GM18507 (cell line): Measurements from ENCODE around the gene WNT3A.
A peak's percentile ranks its signal among the peaks of the same experiment; 100 is the strongest.

ENCODE experiments used
- DNase-seq: peaks from one replicate; pipeline ENCODE4 v3.0.0; 2011; ENCODE audit warnings: low read depth; ENCODE audit not compliant: insufficient read length; ENCODE audit errors: extremely low spot score
- FAIRE-seq: peaks from 2 replicates; lab custom pipeline; 2011; peaks lifted over from hg19 to GRCh38; lab: Jason Lieb, UNC

WNT3A gene

DNA sequence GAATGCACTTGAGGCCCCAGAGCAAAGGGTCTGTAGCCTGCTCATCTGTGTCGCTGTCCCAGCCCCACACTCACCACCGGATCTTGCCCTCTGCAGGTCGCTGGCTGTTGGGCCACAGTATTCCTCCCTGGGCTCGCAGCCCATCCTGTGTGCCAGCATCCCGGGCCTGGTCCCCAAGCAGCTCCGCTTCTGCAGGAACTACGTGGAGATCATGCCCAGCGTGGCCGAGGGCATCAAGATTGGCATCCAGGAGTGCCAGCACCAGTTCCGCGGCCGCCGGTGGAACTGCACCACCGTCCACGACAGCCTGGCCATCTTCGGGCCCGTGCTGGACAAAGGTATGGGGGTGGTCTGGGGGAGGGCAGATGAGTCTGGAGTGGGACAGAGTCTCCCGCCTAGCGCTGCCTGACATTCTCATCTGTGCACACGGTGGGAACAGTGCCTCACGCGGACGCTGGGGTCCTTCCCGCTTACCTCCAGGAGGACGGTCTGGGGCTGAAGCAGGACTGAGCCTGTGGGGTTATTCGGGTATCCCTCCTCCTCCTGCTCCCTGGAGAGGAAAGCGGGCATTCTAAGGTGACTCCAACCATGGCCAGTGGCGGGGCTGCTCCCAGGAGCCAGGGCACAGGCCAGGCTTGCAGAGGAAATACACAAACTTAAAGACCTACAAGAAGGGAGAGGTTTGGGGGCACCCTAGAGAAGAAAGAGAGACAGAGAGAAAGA, 15.9 kb downstream of the WNT3A start:
- DNase-seq (no peak), FAIRE-seq (no peak)

DNA sequence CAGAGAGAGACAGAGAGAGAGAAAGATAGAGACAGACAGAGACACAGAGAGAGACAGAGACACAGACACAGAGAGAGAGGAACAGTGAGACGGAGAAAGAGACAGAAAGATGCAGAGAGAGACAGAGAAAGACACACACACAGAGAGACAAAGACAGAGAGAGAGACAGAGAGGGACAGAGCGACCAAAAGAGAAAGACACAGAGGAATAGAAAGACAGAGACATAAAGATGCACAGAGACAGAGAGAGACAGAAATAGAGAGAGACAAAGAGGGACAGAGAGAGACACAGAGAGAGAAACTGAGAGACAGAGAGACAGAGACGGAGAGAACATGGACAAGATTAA, 16.5 kb downstream of the WNT3A start:
- DNase-seq (no peak), FAIRE-seq (no peak)

DNA sequence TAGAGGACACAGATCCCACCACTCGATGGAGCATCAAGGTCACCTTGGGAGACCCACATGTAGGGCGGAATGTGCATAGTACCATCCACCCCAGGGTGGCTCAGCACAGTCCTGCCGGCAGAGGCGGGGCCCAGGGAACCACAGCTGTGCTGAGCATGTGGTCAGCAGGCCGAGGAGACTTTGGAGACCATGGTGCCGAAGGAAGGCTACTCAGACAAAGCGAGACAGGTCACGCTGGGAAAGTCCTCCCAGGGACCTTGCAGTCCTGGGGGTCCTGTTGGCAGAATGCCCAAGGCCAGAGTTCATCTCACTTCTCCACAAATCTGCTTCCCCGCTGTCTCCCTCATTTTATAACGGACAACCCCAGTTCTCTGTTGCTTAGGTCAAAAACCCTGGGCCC, 22.5 kb downstream of the WNT3A start:
- no peak for FAIRE-seq
- no peak for DNase-seq

DNA sequence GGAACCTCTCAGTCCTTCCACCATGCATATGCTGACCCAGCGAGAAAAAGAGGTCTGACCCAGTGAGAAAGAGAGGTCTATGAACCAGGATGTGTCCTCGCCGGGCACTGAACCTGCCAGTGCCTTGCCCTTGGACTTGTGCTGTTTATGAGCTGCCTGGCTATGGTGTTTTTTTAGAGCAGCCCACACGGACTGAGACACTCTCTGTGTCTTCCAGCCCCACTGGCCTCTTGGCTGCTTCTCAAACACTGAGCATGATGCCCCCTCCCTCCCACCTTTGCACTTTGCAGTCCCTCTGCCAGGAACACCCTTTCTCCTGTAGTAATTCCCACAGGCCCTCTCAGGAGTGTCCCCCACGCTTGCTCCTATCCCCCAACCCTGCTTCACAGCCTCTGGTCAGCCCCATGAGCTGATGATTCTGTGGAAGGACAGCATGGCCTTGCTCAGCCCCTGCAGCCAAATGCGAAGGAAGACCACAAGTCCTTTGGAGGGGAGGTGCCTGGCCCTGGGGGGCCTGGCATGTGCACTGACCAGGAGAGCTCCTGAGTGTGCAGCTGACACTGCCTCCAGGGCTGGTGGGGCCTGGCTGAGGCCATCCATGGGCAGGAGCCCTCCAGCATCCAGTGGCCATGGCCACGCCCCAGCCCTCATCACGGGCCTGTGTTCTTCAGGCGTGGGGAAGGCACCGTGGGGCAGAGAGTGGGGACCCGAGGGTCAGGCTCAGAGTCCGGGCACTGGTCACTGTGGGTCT, 23.8 kb downstream of the WNT3A start:
- no peak for FAIRE-seq
- no peak for DNase-seq

DNA sequence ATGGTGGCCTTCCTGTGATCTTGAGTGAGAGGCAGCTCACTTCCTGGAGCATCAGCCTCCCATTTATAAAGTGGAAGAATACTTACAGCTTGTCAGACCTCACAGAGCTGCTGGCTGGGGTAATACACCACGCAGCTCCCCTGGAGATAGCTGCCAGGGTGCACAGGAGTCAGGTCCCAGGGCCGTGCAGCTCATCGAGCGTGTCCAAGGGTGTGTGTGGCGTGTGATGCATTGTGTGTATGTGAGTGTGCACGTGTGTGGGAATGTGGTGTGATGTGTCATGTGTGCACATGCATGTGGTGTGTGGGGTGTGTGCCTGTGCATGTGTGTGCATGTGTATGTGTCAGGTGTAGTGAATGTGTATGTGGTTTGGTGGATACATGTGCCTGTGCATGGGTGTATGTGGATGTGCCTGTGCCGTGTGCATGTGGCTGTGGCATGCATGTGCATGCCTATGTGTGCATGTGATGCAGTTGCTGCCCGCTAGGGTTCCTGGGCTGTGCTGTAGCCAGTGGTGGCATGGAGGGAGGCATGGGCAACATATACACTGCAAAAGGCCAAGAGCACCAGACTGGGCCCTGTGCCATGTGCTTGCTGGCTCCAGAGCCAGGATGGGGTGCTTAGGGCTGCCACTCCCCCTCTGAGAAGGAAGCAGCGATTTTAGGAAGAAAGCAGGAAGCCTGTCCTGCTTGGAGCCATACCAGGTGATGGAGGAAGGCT, 24.6 kb downstream of the WNT3A start:
- DNase-seq, result no peak
- no peak for FAIRE-seq

DNA sequence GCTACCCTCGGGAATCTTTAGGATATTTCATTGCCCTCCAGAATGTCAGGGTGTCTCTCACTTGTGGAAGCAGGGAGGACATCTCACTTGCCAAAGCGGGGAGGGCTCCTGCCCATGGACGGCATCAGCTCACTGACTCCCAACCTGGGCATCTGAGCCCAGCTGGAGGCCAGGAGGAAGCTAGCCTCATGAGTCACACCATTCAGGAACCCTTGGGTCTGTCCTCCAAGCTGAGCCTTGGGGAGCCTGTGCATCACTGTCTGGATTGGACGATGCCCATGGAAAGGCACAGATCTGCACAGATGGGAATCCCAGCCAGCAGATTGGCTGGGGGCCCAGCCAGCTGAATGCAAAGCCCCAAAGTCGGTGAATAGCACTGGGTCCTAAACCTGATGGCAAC, 25.2 kb downstream of the WNT3A start:
- FAIRE-seq (no peak), DNase-seq (no peak)

DNA sequence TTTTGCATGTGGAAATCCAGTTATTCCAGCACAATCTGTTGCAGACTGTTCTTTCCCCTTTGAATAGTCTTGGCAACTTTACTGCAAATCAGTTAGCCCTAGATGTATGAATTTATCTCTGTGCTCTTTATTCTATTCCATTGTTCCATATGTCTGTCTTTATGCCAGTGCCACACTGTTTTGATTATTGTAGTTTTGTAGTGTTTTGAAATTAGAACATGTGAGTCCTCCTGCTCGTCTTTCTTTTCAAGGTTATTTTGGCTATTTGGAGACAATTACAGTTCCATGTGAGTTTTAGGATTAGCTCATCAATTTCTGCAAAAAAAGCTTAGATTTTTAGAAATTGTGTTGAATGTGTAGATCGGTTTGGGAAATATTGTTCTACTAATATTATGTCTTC, 26.6 kb downstream of the WNT3A start:
- DNase-seq (no peak), FAIRE-seq (no peak)

DNA sequence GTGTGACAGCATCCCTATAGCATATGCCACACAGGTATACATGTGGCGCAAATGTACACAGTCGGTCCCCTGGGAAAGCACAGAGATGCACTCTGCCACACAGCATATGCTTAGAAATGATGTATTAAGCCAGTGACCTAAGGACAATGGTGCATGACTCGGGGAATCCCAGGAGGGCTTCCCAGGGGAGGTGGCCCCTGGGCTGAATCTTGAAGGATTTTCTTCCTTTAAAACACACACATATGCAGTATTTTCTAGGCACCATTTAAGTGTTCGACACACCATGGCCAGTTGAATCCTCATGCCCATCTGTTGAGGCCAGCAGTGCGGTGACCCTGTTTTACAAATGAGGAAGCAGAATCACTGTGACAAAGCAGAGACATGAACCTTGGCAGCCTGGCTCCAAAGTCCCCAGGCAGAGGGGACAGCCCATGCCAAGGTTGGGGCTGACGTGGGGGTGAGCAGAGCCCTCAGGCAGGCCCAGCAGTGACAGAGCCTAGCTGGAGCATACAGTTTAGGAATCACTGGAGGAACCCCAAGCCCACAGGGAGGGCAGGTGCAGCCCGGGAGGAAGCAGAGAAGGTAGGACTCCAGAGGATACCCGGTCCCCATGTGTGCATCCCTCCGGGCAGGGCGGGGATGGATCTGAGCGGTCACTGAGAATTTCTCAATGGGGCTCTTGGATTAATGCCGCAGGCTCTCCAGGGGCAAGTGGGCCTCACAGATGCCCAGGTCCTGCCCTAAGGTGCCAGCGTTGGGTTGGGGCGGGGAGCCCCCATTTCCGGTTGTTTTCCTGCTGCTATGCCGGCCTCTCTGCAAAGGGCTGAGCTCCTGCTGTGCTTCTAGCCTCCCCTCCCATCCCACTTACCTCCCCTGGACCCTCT, 28.4 kb downstream of the WNT3A start:
- no peak for FAIRE-seq

DNA sequence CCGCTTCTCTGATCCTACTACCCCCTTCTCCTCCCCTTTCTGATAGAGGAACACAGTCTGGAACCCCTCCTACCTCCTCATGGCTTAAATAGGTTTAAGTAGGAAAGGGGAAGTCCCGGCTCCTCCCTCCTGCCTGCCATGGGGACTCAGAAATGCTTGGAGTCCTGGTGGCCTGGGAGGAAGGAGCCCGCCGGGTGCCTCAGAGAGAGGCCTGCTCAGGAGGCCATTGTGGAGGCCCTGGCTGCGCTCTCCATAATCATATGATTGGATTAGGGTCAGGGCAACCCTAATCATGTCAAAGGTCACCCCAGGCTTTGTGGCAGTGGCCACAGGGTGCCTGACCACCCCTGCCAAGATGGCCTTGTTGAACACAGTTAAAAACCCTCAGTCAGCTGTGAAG, 29.0 kb downstream of the WNT3A start:
- FAIRE-seq (no peak), DNase-seq (no peak)

More for the DNA sequence above, 28.4 kb downstream of the WNT3A start:
- no peak for DNase-seq

DNA sequence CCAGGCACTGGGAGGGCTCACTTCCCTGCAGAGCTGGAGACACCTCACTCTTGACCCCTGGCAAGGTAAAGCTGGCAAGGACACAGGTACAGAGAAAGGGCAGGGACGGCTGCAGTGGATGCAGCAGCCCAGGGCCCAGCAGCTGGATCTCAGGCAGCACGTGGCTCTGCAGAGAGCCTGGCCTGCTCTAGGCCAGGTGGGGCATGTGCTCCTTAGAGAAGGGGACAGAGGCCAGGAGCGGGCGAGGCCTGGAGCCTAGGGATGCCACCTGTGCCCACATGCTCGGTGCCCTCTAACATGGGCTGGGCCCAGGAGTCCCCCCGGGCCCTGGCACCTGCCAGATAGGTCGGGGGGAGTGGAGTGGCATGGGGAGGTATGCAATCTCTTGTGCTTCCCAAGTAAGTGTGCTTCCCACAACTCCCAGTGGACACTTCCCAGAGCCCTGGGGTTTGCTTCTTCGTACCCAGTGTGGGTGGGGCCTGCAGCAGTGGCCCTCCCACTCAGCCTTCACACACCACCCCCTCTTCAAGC, 30.0 kb downstream of the WNT3A start:
- no peak for FAIRE-seq
- no peak for DNase-seq

DNA sequence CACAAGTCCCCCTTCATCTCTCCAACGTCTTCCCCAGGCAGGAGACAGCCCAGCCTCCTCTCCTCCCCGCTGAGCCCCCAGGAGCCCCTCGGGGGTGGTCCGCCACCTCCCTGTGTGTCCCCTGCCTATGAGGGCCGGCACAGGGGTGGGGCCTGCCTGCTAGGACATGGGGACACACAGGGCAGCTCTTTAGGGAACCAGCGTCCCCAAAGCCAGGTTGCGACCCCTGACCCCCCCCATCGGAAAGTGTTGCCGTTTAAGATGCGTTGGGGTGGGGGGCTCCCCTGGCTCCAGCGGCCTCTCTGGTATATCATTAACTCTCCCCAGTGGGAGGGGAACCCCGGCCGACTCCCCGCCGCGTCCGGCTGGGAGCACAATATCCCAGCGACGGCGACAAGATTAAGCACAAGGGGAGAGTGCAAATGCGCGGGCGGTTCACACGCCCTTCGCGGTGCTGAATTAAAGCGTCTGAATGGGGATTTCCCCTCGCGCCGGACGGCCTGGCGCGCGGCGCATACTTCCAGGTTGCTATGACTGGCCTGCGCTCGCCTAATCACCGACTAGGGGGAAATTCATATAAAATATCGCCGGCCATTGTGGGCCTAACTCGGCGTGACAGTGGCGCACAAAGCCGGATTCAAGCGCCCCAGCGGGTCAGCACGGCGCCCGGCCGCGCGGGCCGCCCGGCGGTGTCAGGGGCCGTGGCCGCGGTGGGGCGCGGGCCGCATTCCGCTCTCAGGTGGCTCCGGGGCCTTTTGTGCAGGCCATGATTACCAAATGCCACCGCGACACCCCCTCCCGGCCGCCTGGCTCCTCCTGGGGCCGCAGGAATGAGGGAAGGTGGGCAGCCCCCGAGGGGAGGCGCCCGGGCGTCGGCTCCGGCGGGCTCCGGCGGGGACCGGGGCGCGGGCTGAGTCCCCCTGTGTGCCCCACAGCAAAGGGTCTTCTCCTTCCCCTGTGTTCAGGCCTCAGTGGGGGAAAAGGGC, 30.9 kb downstream of the WNT3A start:
- FAIRE-seq, result peak; percentile 69
- peak; percentile 51 for DNase-seq

DNA sequence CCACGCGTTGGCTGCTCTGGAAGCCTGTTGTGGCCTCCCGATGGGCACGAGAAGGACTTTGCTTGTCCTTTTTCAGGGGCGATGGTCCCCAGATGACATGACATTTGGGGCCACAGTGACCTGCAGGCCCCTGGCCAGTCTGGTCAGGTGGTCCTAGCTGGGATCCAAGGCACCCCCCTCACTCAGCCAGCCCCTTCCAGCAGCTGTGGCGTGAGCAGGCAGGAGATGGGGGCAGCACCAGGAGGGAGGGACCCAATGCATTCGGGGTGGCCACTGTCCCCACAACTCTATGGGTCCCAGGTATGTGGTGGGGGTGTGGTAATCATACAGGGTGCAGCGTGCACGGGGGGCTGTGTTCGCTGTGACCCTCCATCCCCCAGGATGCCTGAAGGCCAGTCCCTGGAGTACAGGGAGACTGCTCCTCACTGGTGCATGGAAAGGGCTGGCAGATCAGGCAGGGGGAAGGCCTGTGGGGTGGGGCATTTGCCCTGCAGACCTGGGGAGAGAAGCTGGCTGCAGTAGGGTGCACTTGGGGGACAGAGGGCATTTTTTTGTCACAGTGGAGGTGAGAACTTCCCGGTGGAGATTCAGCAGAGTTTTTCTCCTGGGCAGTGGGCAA, 31.7 kb downstream of the WNT3A start:
- FAIRE-seq, result no peak
- DNase-seq, result no peak

DNA sequence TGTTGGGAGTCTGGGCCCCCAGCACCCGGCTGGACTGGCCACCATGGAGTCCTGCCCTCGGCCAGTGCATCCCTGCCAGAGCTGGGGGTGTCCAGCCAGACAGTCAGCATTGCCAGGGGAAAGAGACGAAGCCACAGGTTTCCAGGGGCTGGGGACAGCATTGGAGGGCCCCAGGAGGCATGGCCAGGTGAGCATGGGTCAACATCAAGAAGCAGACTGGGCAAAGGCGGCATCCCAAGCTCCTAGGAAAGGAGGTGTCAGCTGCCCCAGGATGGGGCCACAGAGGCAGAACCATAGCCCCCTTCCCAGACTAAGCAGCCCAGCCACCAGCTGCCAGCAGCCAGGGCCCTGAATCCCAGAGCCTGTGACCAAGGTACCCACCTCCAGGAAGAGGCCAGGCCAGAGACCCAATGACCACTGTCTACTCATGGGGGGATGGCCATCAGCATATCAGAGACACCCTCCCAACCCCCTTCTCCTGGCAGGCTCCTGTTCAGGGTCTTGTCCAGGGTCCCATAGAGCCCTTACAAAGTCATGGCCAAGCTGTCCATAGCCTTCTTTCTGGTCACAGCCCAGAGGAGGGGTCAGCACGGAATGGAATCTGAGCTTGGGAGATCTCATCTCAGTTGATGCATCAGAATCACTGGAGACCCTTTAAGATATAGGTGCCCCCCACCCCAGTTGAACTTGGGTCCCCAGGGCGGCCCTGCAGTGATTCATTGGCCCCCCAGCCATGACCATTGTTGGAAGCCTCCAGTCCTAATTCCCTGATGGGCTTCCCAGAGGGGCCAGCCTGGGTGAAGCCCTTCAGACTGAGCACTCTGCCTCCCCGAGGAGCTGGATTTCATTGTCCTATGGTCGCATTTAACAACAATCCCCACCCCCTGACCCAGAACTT, 32.5 kb downstream of the WNT3A start:
- DNase-seq (no peak), FAIRE-seq (no peak)

DNA sequence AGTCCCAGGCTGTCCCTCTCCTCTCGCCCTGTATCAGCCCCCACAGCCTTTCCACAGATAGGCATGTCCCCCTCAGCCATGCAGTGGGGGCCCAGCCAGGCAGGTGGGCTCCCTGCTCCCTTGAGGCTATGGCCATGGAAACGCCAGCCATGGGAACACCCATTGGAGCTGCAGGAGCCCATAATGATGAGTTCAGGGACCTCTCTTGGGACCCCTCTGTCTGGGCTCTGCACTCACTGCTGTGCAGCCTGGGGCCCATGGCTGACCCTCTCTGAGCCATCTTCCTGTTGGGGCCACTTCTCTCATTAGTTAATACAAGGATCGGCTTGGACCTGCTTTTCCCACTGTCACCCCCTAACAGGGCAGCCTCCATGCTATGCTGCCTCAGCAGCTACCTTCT, 33.2 kb downstream of the WNT3A start:
- no peak for FAIRE-seq
- no peak for DNase-seq

DNA sequence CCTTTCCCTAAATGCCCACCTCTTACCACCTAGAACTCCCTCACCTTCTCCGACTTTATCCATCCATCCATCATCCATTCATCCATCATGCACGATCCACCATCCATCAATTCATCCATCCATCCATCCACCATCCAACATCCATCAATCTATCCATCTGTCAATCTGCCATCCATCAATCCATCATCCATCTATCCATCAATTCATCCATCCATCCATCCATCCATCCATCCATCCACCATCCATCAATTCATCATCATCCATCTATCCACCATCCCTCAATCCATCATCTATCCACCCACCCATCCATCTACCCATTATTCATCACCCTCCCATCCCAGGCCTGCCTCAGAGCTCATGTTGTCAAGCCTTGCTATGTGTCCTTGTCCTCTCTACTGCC, 34.5 kb downstream of the WNT3A start:
- DNase-seq, result no peak
- FAIRE-seq, result no peak

DNA sequence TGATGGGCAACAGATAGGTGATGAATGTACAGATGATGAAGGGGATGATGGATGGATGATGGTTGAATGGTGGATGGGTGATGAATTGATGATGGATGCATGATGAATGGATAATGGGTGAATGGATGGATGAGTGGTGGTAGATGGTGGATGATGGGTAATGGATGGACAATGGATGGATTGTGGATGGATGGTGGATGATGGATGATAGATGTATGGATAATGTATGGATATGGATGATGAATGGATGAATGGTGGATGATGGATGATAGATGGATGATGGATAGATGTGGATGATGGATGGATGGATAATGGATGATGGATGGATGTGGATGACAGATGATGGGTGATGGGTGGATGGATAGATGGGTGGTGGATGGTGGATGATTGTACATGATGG, 35.7 kb downstream of the WNT3A start:
- FAIRE-seq (no peak), DNase-seq (no peak)

DNA sequence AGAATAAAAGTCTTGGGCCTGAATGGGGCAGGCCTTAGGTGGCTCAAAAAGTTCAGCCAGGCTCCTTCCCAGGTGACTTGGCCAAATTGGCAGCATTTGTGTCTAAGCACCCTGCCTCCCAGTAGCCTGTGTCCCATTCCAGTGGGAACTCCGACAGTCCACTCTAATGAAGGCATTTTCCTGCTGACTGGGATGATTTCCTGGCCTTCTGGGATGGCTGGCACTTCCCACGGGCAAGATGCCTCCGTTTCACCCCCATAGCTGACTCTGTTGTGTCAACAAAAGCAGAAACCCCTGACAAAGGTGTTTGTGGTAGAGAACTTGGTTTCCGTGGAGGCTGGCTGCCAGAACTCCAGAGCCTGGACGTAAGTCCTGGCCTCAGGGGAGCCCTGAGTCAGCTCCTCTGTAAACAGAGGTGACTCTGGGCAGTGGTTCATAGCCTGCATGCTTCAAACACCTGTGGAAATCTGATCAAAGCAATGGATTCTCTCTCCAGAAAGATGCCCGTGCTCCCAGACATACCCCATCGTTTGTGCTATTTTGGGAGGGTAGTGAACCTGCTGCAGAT, 36.6 kb downstream of the WNT3A start:
- DNase-seq (no peak), FAIRE-seq (no peak)
